Measurements from ENCODE around the gene KRTAP4-4. TPM values are rescaled to one million over a fixed set of nuclear protein-coding genes. Genes with fewer than 3 reads are reported as not detected.

KRTAP4-4 gene
- total RNA-seq, 1 donor from 2014 or later, result not detected

- TF ChIP-seq POLR2AphosphoS5 (IDR thresholded peaks at IDR 0.05; ENCODE audit: insufficient read depth in 1 of 2, low read depth in 1 of 2), result no peak
- TF ChIP-seq POLR2A (IDR thresholded peaks at IDR 0.05), result no peak
- TF ChIP-seq CTCF (IDR thresholded peaks at IDR 0.05), result no peak
- peaks cover 4% of the 10 kb centered on the region for H3K4me1 ChIP-seq
- no peaks in the 10 kb centered on the region for H3K36me3 ChIP-seq
- H3K27me3 ChIP-seq, result no peaks in the 10 kb centered on the region
- H3K4me3 ChIP-seq, result no peak within 1 kb of the TSS
- no peaks in the 10 kb centered on the region for H3K9me3 ChIP-seq
- peak within 1 kb of the TSS; percentile 44 for H3K27ac ChIP-seq
- DNase-seq (ENCODE audit: extremely low spot score in 2 of 2), result no peak
- intact Hi-C loops (cut with DNase I), result no loop called here
Measured at GRCh38 chr17:41177727-41178271, 17.3 kb upstream of the KRTAP4-4 start, which contains the start of gene KRTAP4-2. Gene KRTAP4-2 (minus strand): TSS chr17:41178221. CDS start chr17:41178164, 57 bp downstream.

DNA sequence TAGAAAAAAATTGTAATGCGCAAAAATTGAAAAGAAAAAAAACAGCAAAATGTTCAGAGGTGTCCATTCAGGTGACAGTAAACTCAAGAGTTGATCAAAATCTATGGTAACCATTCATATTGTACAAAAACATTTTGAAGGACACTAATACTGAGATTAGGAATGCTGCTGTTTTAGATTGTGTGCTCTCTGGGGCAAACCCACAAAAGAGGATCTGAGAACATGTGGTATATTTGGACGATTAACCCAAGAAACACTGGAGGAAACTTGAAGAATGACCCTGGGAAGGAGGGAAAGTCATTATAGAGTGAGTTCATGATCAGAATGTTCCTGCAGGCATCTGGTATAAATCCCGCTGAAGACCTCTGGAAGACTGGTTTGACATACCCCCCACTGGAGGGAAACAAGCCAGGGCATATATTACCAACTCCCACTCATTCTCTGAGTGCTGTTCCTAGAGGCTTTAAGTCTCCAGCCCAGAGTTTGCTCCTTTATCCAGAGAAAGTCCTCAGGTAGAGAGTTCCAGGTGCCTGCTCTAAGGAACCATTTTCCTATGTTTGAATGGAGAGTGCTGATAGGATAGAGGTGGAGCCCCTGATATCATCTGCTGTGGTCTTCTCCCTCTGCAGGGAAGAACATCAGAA is 16.3 kb upstream of the KRTAP4-4 start:
- Histone ChIP-seq H3K27ac (no peak overlapping the region), H3K9me3 (no peaks in the 10 kb centered on the region), H3K36me3 (no peaks in the 10 kb centered on the region), H3K27me3 (no peaks in the 10 kb centered on the region), H3K4me1 (peaks cover 4% of the 10 kb centered on the region), H3K4me3 (no peak overlapping the region)
- intact Hi-C loops (cut with DNase I), result no loop called here
- TF ChIP-seq CTCF (IDR thresholded peaks at IDR 0.05), result no peak
- no peak for TF ChIP-seq POLR2AphosphoS5 (IDR thresholded peaks at IDR 0.05; ENCODE audit: insufficient read depth in 1 of 2, low read depth in 1 of 2)
- TF ChIP-seq POLR2A (IDR thresholded peaks at IDR 0.05), result no peak
- DNase-seq (ENCODE audit: extremely low spot score in 2 of 2), result no peak

DNA sequence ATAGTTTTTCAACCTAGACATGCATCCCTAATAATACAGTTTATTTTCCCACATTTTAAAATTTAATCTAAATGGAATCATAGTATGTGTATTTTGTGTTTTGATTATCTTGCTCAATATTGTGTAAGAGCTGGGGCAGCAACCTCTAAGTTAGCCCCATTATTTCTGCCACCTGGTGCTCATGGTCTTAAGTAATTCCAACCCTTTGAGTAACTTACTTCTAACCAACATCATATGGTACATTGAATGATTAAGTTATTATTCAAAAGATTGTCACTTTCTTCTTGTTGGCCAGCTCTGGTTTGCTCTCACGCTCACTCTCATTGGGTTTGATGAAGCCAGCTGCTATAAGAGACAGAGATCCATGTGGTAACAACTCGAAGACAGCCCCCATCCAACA is 11.3 kb upstream of the KRTAP4-4 start:
- no peaks in the 10 kb centered on the region for H3K4me1 ChIP-seq
- H3K36me3 ChIP-seq, result no peaks in the 10 kb centered on the region
- H3K27me3 ChIP-seq, result no peaks in the 10 kb centered on the region
- no peak overlapping the region for H3K27ac ChIP-seq
- intact Hi-C loops (cut with DNase I), result no loop called here
- H3K4me3 ChIP-seq, result no peak overlapping the region
- H3K9me3 ChIP-seq, result no peaks in the 10 kb centered on the region
- no peak for DNase-seq (ENCODE audit: extremely low spot score in 2 of 2)
- TF ChIP-seq POLR2AphosphoS5 (IDR thresholded peaks at IDR 0.05; ENCODE audit: insufficient read depth in 1 of 2, low read depth in 1 of 2) (no peak), CTCF (IDR thresholded peaks at IDR 0.05) (no peak), POLR2A (IDR thresholded peaks at IDR 0.05) (no peak)

DNA sequence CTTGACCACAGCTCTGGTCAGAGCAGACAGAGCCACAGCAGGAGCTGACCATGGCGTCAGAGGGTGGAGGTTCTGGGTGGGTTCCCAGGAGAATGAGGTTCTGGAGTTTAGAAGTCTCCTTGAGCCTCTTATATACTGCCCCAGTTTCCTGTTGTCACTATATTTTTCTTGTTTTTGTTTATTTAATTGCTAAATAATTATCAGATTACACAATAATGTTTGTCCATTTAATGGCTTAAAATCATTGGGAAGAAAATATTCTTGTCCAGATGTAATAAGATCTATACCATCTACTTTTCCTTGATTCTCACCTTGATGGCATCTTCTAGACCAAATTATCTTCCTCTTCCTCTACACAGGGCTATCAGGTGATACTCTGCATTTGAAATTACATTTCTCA is 7.6 kb upstream of the KRTAP4-4 start, which contains the start of gene KRTAP4-3:
Gene KRTAP4-3, minus strand, starts transcription at position 101 of the 400 bp plus-strand sequence. Its CDS starts 49 bp downstream, at position 52.
- intact Hi-C loops (cut with DNase I), result no loop called here
- Histone ChIP-seq H3K4me1 (no peaks in the 10 kb centered on the region), H3K27me3 (no peaks in the 10 kb centered on the region), H3K9me3 (no peaks in the 10 kb centered on the region), H3K36me3 (no peaks in the 10 kb centered on the region), H3K27ac (no peak within 1 kb of the TSS), H3K4me3 (no peak within 1 kb of the TSS)
- DNase-seq (ENCODE audit: extremely low spot score in 2 of 2), result no peak
- TF ChIP-seq POLR2AphosphoS5 (IDR thresholded peaks at IDR 0.05; ENCODE audit: insufficient read depth in 1 of 2, low read depth in 1 of 2) (no peak), CTCF (IDR thresholded peaks at IDR 0.05) (no peak), POLR2A (IDR thresholded peaks at IDR 0.05) (no peak)

- no peaks in the 10 kb centered on the region for H3K9me3 ChIP-seq
- no peak overlapping the region for H3K4me3 ChIP-seq
- TF ChIP-seq POLR2AphosphoS5 (IDR thresholded peaks at IDR 0.05; ENCODE audit: insufficient read depth in 1 of 2, low read depth in 1 of 2), result no peak
- no peak for TF ChIP-seq POLR2A (IDR thresholded peaks at IDR 0.05)
- no peak for TF ChIP-seq CTCF (IDR thresholded peaks at IDR 0.05)
- no peak for DNase-seq (ENCODE audit: extremely low spot score in 2 of 2)
- intact Hi-C loops (cut with DNase I), result no loop called here
- H3K4me1 ChIP-seq, result no peaks in the 10 kb centered on the region
- H3K27me3 ChIP-seq, result no peaks in the 10 kb centered on the region
- H3K36me3 ChIP-seq, result no peaks in the 10 kb centered on the region
- H3K27ac ChIP-seq, result no peak overlapping the region
Measured at GRCh38 chr17:41167561-41167960, 7.0 kb upstream of the KRTAP4-4 start.
